K562 (cell line): Measurements from ENCODE around the gene TSPAN1. TPM values are rescaled to one million over a fixed set of nuclear protein-coding genes. Genes with fewer than 3 reads are reported as not detected.

ENCODE experiments used
- ATAC-seq: fragments of 200-7000 bp; cut with Tn5 transposase; 3 replicates; pipeline ENCODE4 v1.9.1; 2020; ENCODE audit warnings: moderate library complexity
- BruUV-seq: library from RNA; stranded (reverse); fragments of 400-500 nt; replicated peaks from 2 replicates; lab custom pipeline; 2021; lab: Mats Ljungman, UMichigan
- CTCF ChIA-PET: fragments of 300-600 bp; formaldehyde crosslinking; extraction: SDS; loops from one replicate; lab custom pipeline; 2021; ENCODE audit warnings: low intra/inter-chr PET ratio; lab: Yijun Ruan, JAX
- POLR2A ChIA-PET: fragments of 300-600, 350-650 bp; sonication (Branson Sonifier 250); formaldehyde crosslinking; extraction: SDS; loops from one replicate; lab custom pipeline; 2021; ENCODE audit warnings: antibody characterized with exemption, inconsistent platforms; lab: Yijun Ruan, JAX
- DNase-seq, 4 experiments: peaks; one replicate each; pipeline versions ENCODE4 v3.0.0 to v3.0.0-alpha.2; 2011 to 2018; ENCODE audit warnings: low spot score in 3 of 4, mixed read lengths in 3 of 4; ENCODE audit errors: extremely low read depth in 1 of 4
- FAIRE-seq: peaks from 2 replicates; lab custom pipeline; 2011; peaks lifted over from hg19 to GRCh38; lab: Jason Lieb, UNC
- H2AFZ ChIP-seq: 2 replicates; pipeline ENCODE4 v1.6.0; 2011; ENCODE audit warnings: low read depth, low read length, control low read depth, inconsistent platforms
- H3K27ac ChIP-seq: fragments of 200-600 bp; 3 replicates; pipeline ENCODE4 v1.8.0; 2011; ENCODE audit warnings: low read depth, mild to moderate bottlenecking, control low read depth, inconsistent platforms, low read length, moderate library complexity, mixed read lengths; ENCODE audit errors: extremely low read depth
- H3K27me3 ChIP-seq, 2 experiments: fragments of 300-600 bp in 1 of 2; 2 replicates in 1 of 2; 3 replicates in 1 of 2; pipeline versions ENCODE4 v1.6.0 to v1.8.0; 2011; ENCODE audit warnings: inconsistent platforms in 2 of 2, low read length in 2 of 2, mild to moderate bottlenecking in 1 of 2, mixed read lengths in 1 of 2, moderate library complexity in 1 of 2; ENCODE audit not compliant: control insufficient read depth in 2 of 2, insufficient read depth in 2 of 2
- H3K36me3 ChIP-seq: fragments of 300-600 bp; 3 replicates; pipeline ENCODE4 v1.8.0; 2011; ENCODE audit warnings: mild to moderate bottlenecking, low read length, inconsistent platforms; ENCODE audit not compliant: control insufficient read depth, insufficient read depth
- H3K4me1 ChIP-seq, 2 experiments: fragments of 200-600 bp in 1 of 2; replicated peaks in 1 of 2; 2 replicates in 1 of 2; 3 replicates in 1 of 2; pipeline versions ENCODE4 v1.5.1 to v1.8.0; 2011; ENCODE audit warnings: inconsistent platforms in 2 of 2, low read length in 2 of 2, mild to moderate bottlenecking in 1 of 2, mixed read lengths in 1 of 2, moderate library complexity in 1 of 2; ENCODE audit not compliant: control insufficient read depth in 2 of 2, insufficient read depth in 2 of 2
- H3K4me2 ChIP-seq: 2 replicates; pipeline ENCODE4 v1.6.1; 2011; ENCODE audit warnings: low read length, control low read depth, inconsistent platforms, mixed read lengths; ENCODE audit not compliant: insufficient read depth
- H3K4me3 ChIP-seq: fragments of 200-600 bp; sonication (generic), shearing (Covaris generic); 2 replicates; pipeline ENCODE4 v1.5.1; 2016; ENCODE audit warnings: control low read depth, inconsistent platforms
- H3K79me2 ChIP-seq: fragments of 200-600 bp; 3 replicates; pipeline ENCODE4 v1.8.0; 2011; ENCODE audit warnings: low read length, inconsistent platforms; ENCODE audit not compliant: control insufficient read depth, insufficient read depth
- H3K9ac ChIP-seq, 2 experiments: 2 replicates each; pipeline versions ENCODE4 v1.6.0 to v1.6.1; 2011; ENCODE audit warnings: low read depth in 2 of 2, low read length in 2 of 2, control low read depth in 1 of 2, inconsistent platforms in 1 of 2, mild to moderate bottlenecking in 1 of 2, mixed read lengths in 1 of 2; ENCODE audit not compliant: insufficient read depth in 1 of 2
- H3K9me1 ChIP-seq: one replicate; pipeline ENCODE4 v1.6.0; 2011; ENCODE audit warnings: inconsistent platforms, mild to moderate bottlenecking, low read length, moderate library complexity; ENCODE audit not compliant: control insufficient read depth, insufficient read depth
- H3K9me3 ChIP-seq: replicated peaks from 2 replicates; pipeline ENCODE4 v1.5.1; 2011; ENCODE audit warnings: low read depth, low read length, inconsistent platforms; ENCODE audit not compliant: control insufficient read depth, insufficient read depth
- H4K20me1 ChIP-seq: replicated peaks from 2 replicates; pipeline ENCODE4 v1.6.1; 2011; ENCODE audit warnings: low read length, inconsistent platforms, mixed read lengths; ENCODE audit not compliant: control insufficient read depth, insufficient read depth
- DACH1 ChIP-seq: fragments of 450-650 bp; IDR thresholded peaks from 2 replicates; pipeline ENCODE4 v1.6.1; 2018; ENCODE audit not compliant: partially characterized antibody
- HIVEP1 ChIP-seq: fragments of 250-450 bp; sonication (Bioruptor Pico); IDR thresholded peaks from 2 replicates; pipeline ENCODE4 v1.4.0; 2020; ENCODE audit warnings: mild to moderate bottlenecking
- NRF1 ChIP-seq, 2 experiments: fragments of 450-650 bp; IDR thresholded peaks in 1 of 2; conservative IDR thresholded peaks in 1 of 2; 2 replicates each; pipeline ENCODE4 v1.6.1; 2014; ENCODE audit warnings: mild to moderate bottlenecking in 2 of 2
- SRSF1 ChIP-seq: fragments of 200-400 bp; formaldehyde crosslinking; IDR thresholded peaks from 2 replicates; pipeline ENCODE4 v1.6.1; 2017; ENCODE audit warnings: mild to moderate bottlenecking, low read depth, low read length, moderate library complexity
- TBL1XR1 ChIP-seq, 2 experiments: IDR thresholded peaks; 2 replicates each; pipeline ENCODE4 v1.6.1; 2012; ENCODE audit warnings: improper control_type of control experiment in 2 of 2, low read length in 2 of 2, mild to moderate bottlenecking in 1 of 2
- TCF3 ChIP-seq: sonication (generic); formaldehyde crosslinking; IDR thresholded peaks from 2 replicates; pipeline ENCODE4 v1.4.0; 2020; ENCODE audit warnings: mild to moderate bottlenecking, missing genetic modification reagents
- ZNF408 ChIP-seq: fragments of 250-450 bp; sonication (Bioruptor Pico); IDR thresholded peaks from 2 replicates; pipeline ENCODE4 v1.4.0; 2020; ENCODE audit warnings: low read depth, mild to moderate bottlenecking, moderate library complexity
- ZNF512 ChIP-seq: IDR thresholded peaks from 2 replicates; pipeline ENCODE4 v1.6.1; 2016; ENCODE audit warnings: missing genetic modification characterization, missing compliant biosample characterization
- WGBS: fragments of 100-300 bp; shearing (Covaris generic); methylation state at CpG from one replicate; pipeline ENCODE4 v1.1.6; 2016; ENCODE audit warnings: low coverage, mixed read lengths; ENCODE audit not compliant: insufficient coverage; ENCODE audit errors: missing lambda C conversion rate; 5-methylcytosine and 5-hydroxymethylcytosine counted together
- in situ Hi-C: fragments of 300-500 bp; cut with MboI; formaldehyde crosslinking; loops from 4 replicates; pipeline ENCODE4 v1.15.0; 2018; ENCODE audit warnings: inconsistent platforms, mixed read lengths
- intact Hi-C: fragments of 100-400 bp; cut with micrococcal nuclease; formaldehyde crosslinking; loops from 2 replicates; pipeline ENCODE4 v1.14.2; 2022
- polyA plus RNA-seq, 8 experiments: library from polyadenylated mRNA; depleted of rRNA in 4 of 8; stranded (reverse) in 5 of 8; unstranded in 3 of 8; fragments of >200 nt; fragmentation: Nextera tagmentation in 2 of 8; fragmentation: Illumina TruSeq in 1 of 8; extraction: Ambion mirVana in 2 of 8; extraction: Trizol in 1 of 8; gene quantifications; 2 replicates each; pipeline versions ENCODE4 v1.2.1 to v1.2.3, GENCODE V29; 2011 to 2014; ENCODE audit warnings: inconsistent platforms in 1 of 8, missing spikeins in 1 of 8
- total RNA-seq, 7 experiments: library from RNA; depleted of rRNA in 6 of 7; stranded (reverse); fragments of >200 nt in 6 of 7; fragmentation: Illumina TruSeq in 2 of 7; extraction: Trizol in 2 of 7; gene quantifications; 2 replicates each; pipeline versions ENCODE4 v1.2.1 to v1.2.3, GENCODE V29; 2011 to 2021; ENCODE audit warnings: low replicate concordance in 1 of 7
- TF ChIP-seq, protein P1 (sequence below): fragments of 450-650 bp; formaldehyde crosslinking; IDR thresholded peaks from 2 replicates; pipeline ENCODE4 v1.4.0; 2022; ENCODE audit warnings: missing genetic modification characterization
- TF ChIP-seq, protein P2 (sequence below): fragments of 150-350 bp; conservative IDR thresholded peaks from 2 replicates; pipeline ENCODE4 v1.6.1; 2014; ENCODE audit warnings: low read length
- TF ChIP-seq, protein P3 (sequence below): fragments of 250-450 bp; sonication (Bioruptor Pico); IDR thresholded peaks from 2 replicates; pipeline ENCODE4 v1.5.1; 2021; ENCODE audit warnings: mild to moderate bottlenecking

TSPAN1 gene
- total and polyA plus RNA-seq, 9 of the 15 experiments (the other 6 are each of a cell fraction or from before 2014, with no cell fraction given): 0.58 TPM; not detected in 8

- no peaks in the 10 kb centered on the region for H3K9me3 ChIP-seq
- no peaks in the 10 kb centered on the region for H3K27me3 ChIP-seq
- no TSS peak for BruUV-seq
- ATAC-seq: no peak
- ChIA-PET CTCF (no interaction called here), POLR2A (interaction anchor here (0.6 to 1.1 kb wide), 3 partner anchors 24 to 506 kb away, joined by 3 read pairs; partner anchors contain the start of genes GPBP1L1 and PIK3R3)
- FAIRE-seq: no peak
- no peak overlapping the region for H3K27ac ChIP-seq
- 84% methylated on average over 10 of the region's 10 CpGs for WGBS
- H3K9ac ChIP-seq: no peak overlapping the region; a peak in 1 of 4 replicates
- TF ChIP-seq ZNF512 (tag): no peak
- TF ChIP-seq, protein P1, sequence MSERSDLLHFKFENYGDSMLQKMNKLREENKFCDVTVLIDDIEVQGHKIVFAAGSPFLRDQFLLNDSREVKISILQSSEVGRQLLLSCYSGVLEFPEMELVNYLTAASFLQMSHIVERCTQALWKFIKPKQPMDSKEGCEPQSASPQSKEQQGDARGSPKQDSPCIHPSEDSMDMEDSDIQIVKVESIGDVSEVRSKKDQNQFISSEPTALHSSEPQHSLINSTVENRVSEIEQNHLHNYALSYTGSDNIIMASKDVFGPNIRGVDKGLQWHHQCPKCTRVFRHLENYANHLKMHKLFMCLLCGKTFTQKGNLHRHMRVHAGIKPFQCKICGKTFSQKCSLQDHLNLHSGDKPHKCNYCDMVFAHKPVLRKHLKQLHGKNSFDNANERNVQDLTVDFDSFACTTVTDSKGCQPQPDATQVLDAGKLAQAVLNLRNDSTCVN: no peak
- TF ChIP-seq, protein P2, sequence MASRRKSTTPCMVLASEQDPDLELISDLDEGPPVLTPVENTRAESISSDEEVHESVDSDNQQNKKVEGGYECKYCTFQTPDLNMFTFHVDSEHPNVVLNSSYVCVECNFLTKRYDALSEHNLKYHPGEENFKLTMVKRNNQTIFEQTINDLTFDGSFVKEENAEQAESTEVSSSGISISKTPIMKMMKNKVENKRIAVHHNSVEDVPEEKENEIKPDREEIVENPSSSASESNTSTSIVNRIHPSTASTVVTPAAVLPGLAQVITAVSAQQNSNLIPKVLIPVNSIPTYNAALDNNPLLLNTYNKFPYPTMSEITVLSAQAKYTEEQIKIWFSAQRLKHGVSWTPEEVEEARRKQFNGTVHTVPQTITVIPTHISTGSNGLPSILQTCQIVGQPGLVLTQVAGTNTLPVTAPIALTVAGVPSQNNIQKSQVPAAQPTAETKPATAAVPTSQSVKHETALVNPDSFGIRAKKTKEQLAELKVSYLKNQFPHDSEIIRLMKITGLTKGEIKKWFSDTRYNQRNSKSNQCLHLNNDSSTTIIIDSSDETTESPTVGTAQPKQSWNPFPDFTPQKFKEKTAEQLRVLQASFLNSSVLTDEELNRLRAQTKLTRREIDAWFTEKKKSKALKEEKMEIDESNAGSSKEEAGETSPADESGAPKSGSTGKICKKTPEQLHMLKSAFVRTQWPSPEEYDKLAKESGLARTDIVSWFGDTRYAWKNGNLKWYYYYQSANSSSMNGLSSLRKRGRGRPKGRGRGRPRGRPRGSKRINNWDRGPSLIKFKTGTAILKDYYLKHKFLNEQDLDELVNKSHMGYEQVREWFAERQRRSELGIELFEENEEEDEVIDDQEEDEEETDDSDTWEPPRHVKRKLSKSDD: no peak
- TF ChIP-seq ZNF408: no peak
- no peak for TF ChIP-seq NRF1 (conservative IDR thresholded peaks at IDR 0.05 in 1 of 2, IDR thresholded peaks at IDR 0.05 in 1 of 2)
- no peak for TF ChIP-seq SRSF1
- TF ChIP-seq TCF3 (CRISPR knock-in tag): no peak
- TF ChIP-seq, protein P3, sequence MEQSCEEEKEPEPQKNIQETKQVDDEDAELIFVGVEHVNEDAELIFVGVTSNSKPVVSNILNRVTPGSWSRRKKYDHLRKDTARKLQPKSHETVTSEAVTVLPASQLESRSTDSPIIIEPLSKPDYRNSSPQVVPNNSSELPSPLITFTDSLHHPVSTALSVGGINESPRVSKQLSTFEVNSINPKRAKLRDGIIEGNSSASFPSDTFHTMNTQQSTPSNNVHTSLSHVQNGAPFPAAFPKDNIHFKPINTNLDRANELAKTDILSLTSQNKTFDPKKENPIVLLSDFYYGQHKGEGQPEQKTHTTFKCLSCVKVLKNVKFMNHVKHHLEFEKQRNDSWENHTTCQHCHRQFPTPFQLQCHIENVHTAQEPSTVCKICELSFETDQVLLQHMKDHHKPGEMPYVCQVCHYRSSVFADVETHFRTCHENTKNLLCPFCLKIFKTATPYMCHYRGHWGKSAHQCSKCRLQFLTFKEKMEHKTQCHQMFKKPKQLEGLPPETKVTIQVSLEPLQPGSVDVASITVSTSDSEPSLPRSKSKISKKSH (CRISPR knock-in tag): no peak
- no peak for TF ChIP-seq DACH1
- TF ChIP-seq TBL1XR1 (IDR thresholded peaks at IDR 0.05; ENCODE audit: low read length in 2 of 2): no peak
- TF ChIP-seq HIVEP1 (CRISPR knock-in tag): no peak
- intact Hi-C loops: no loop called here
- H3K4me2 ChIP-seq: no peak overlapping the region
- H3K36me3 ChIP-seq: peaks cover 87% of the 10 kb centered on the region
- H2AFZ ChIP-seq: no peak overlapping the region
- no peaks in the 10 kb centered on the region; the same call in 2 of the 3 replicates for H3K79me2 ChIP-seq
- in situ Hi-C loops: loop anchor here (25.0 kb wide), 1 partner anchor 555 kb away; no protein-coding TSS in a partner anchor
- peaks cover 2 to 6% of the 10 kb centered on the region in 2 experiments; a peak in 2 of 5 replicates for H3K4me1 ChIP-seq
- no peaks in the 10 kb centered on the region for H4K20me1 ChIP-seq
- no peaks in the 10 kb centered on the region for H3K9me1 ChIP-seq
- H3K4me3 ChIP-seq: no peak overlapping the region
- DNase-seq: no peak
Measured at GRCh38 chr1:46192171-46192570, 17.3 kb downstream of the TSPAN1 start.
